ENCODE results near the gene CHST1. TPM values are rescaled to one million over a fixed set of nuclear protein-coding genes. Genes with fewer than 3 reads are reported as not detected.

The CHST1 gene
- total RNA-seq, 1 donor from 2014 or later = not detected

- Histone ChIP-seq H3K4me3 (no peak overlapping the region), H3K27ac (no peak overlapping the region), H3K27me3 (peaks cover 13% of the 10 kb centered on the region), H3K4me2 (no peak overlapping the region), H2AFZ (replicated peaks) (no peak overlapping the region), H3K79me2 (ENCODE audit: low read depth) (no peaks in the 10 kb centered on the region), H3F3A (ENCODE audit: low read depth) (no peaks in the 10 kb centered on the region), H3K9ac (no peak overlapping the region), H4K20me1 (ENCODE audit: low read depth) (no peaks in the 10 kb centered on the region), H3K9me3 (ENCODE audit: low read depth) (no peaks in the 10 kb centered on the region), H3K36me3 (no peaks in the 10 kb centered on the region), H3K4me1 (peaks cover 15% of the 10 kb centered on the region)
- DNase-seq (ENCODE audit: low spot score) = no peak
- H3K36me3 Mint-ChIP-seq = no peaks in the 10 kb centered on the region
- H3K4me3 Mint-ChIP-seq = no peak overlapping the region
- H3K9me3 Mint-ChIP-seq = no peaks in the 10 kb centered on the region
- peaks cover 57% of the 10 kb centered on the region for H3K4me1 Mint-ChIP-seq
- peaks cover 8% of the 10 kb centered on the region for H3K27me3 Mint-ChIP-seq (ENCODE audit: insufficient read depth, low read depth)
- TF ChIP-seq CTCF (IDR thresholded peaks at IDR 0.05) (no peak), EZH2phosphoT487 (IDR thresholded peaks at IDR 0.05) (no peak), EZH2 (IDR thresholded peaks at IDR 0.05) (no peak)
- H3K27ac Mint-ChIP-seq = peak overlapping the region; percentile 69
Observed at GRCh38 chr11:45655012-45655283, 10.5 kb downstream of the CHST1 start.

- peaks cover 8% of the 10 kb centered on the region for H3K27me3 Mint-ChIP-seq (ENCODE audit: insufficient read depth, low read depth)
- H3K27ac ChIP-seq = no peak overlapping the region
- no peaks in the 10 kb centered on the region for H3K36me3 Mint-ChIP-seq
- no peaks in the 10 kb centered on the region for H3K79me2 ChIP-seq (ENCODE audit: low read depth)
- no peak overlapping the region for H3K4me2 ChIP-seq
- peaks cover 13% of the 10 kb centered on the region for H3K27me3 ChIP-seq
- no peak overlapping the region for H2AFZ ChIP-seq (replicated peaks)
- H3K4me1 Mint-ChIP-seq = peaks cover 55% of the 10 kb centered on the region
- H3K4me3 ChIP-seq = no peak overlapping the region
- no peaks in the 10 kb centered on the region for H3K36me3 ChIP-seq
- no peaks in the 10 kb centered on the region for H3K9me3 ChIP-seq (ENCODE audit: low read depth)
- peaks cover 15% of the 10 kb centered on the region for H3K4me1 ChIP-seq
- H4K20me1 ChIP-seq (ENCODE audit: low read depth) = no peaks in the 10 kb centered on the region
- no peak overlapping the region for H3K4me3 Mint-ChIP-seq
- no peak for DNase-seq (ENCODE audit: low spot score)
- TF ChIP-seq EZH2phosphoT487 (IDR thresholded peaks at IDR 0.05) (no peak), CTCF (IDR thresholded peaks at IDR 0.05) (no peak), EZH2 (IDR thresholded peaks at IDR 0.05) (no peak)
- no peak overlapping the region for H3K9ac ChIP-seq
- H3K9me3 Mint-ChIP-seq = no peaks in the 10 kb centered on the region
- H3F3A ChIP-seq (ENCODE audit: low read depth) = no peaks in the 10 kb centered on the region
- H3K27ac Mint-ChIP-seq = no peak overlapping the region
Observed at GRCh38 chr11:45654231-45655011, 11.0 kb downstream of the CHST1 start.

GRCh38 chr11:45653277-45653676, 12.1 kb downstream of the CHST1 start:
- TF ChIP-seq EZH2 (IDR thresholded peaks at IDR 0.05) (no peak), CTCF (IDR thresholded peaks at IDR 0.05) (no peak), EZH2phosphoT487 (IDR thresholded peaks at IDR 0.05) (no peak)
- Histone ChIP-seq H4K20me1 (ENCODE audit: low read depth) (no peaks in the 10 kb centered on the region), H3F3A (ENCODE audit: low read depth) (no peaks in the 10 kb centered on the region), H3K36me3 (no peaks in the 10 kb centered on the region), H3K79me2 (ENCODE audit: low read depth) (no peaks in the 10 kb centered on the region), H3K27ac (no peak overlapping the region), H3K4me2 (no peak overlapping the region), H3K9ac (no peak overlapping the region), H2AFZ (replicated peaks) (no peak overlapping the region), H3K27me3 (peaks cover 13% of the 10 kb centered on the region), H3K4me1 (peaks cover 10% of the 10 kb centered on the region), H3K9me3 (ENCODE audit: low read depth) (no peaks in the 10 kb centered on the region), H3K4me3 (no peak overlapping the region)
- no peak overlapping the region for H3K4me3 Mint-ChIP-seq
- H3K27ac Mint-ChIP-seq = peak overlapping the region; percentile 16
- peaks cover 52% of the 10 kb centered on the region for H3K4me1 Mint-ChIP-seq
- H3K27me3 Mint-ChIP-seq (ENCODE audit: insufficient read depth, low read depth) = peaks cover 10% of the 10 kb centered on the region
- peak; percentile 0 for DNase-seq (ENCODE audit: low spot score)
- no peaks in the 10 kb centered on the region for H3K36me3 Mint-ChIP-seq
- H3K9me3 Mint-ChIP-seq = no peaks in the 10 kb centered on the region
